ENCODE results near the gene AKAP13. TPM values are rescaled to one million over a fixed set of nuclear protein-coding genes. Genes with fewer than 3 reads are reported as not detected.

The AKAP13 gene
- total RNA-seq, 4 donors from 2014 or later: 189 to 405 (median 244) TPM

DNA sequence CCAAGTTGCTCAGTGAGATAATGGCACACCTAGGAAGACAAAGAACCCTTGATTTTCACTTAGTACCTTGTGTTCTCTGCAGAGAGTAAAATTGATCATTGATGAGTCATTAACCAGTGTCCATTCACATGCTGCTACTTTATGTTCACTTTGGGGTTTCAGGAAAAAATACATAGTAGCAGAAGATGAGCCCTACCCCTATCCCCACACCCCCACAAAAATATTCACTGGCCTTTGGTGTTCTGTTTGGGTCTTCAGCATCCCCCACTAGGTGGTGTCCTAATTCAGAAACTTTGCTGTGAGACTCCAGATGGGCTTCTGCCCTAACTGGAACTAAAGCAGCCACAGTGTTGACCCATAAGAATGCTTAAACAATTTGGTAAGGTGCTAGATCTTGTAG, 235.5 kb downstream of the AKAP13 start:
- no peaks in the 10 kb centered on the region for H3K36me3 ChIP-seq
- H3K27ac ChIP-seq: peak overlapping the region in 2 of 3 donors; percentile 65 to 77
- no peak overlapping the region for H3K4me3 ChIP-seq (replicated peaks in 1 of 3)
- H3K4me1 ChIP-seq: peaks cover 39 to 69% of the 10 kb centered on the region in 2 donors
- TF ChIP-seq, protein P1, sequence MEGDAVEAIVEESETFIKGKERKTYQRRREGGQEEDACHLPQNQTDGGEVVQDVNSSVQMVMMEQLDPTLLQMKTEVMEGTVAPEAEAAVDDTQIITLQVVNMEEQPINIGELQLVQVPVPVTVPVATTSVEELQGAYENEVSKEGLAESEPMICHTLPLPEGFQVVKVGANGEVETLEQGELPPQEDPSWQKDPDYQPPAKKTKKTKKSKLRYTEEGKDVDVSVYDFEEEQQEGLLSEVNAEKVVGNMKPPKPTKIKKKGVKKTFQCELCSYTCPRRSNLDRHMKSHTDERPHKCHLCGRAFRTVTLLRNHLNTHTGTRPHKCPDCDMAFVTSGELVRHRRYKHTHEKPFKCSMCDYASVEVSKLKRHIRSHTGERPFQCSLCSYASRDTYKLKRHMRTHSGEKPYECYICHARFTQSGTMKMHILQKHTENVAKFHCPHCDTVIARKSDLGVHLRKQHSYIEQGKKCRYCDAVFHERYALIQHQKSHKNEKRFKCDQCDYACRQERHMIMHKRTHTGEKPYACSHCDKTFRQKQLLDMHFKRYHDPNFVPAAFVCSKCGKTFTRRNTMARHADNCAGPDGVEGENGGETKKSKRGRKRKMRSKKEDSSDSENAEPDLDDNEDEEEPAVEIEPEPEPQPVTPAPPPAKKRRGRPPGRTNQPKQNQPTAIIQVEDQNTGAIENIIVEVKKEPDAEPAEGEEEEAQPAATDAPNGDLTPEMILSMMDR (IDR thresholded peaks at IDR 0.05): peak; percentile 20 to 52 (median 41)
- no peak for TF ChIP-seq POLR2A (IDR thresholded peaks at IDR 0.05)
- peak; percentile 10 to 12 for DNase-seq
- no peaks in the 10 kb centered on the region for H3K9me3 ChIP-seq
- no peaks in the 10 kb centered on the region for H3K27me3 ChIP-seq
- intact Hi-C loops (cut with DNase I): no loop called here

DNA sequence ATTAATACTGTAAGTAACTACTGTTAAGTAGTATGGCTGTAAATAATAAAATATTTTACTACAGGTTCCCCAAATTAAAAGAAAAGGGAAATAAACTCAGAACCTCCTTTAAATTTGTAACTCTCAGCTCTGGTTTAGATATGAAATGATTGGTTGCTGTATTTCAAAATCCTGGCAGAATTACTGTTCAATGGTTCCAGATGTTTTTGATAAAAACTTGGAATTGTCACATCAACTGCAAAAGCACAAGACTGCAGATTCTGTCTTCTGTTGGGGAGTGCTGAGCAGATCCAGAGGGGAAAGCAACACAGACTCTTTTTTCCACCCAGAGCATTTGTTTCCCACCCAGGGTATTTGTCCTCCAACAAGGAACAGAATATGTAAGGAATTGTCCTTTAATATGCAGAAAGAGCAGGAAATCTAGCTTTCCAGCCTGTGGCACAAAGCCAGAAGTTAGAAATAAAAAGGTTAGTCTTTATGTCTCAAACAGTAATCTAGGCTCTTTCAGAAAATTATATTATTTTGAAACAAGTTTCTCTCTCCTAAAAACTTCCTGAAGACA, 236.2 kb downstream of the AKAP13 start:
- peak overlapping the region in 2 of 3 donors; percentile 65 to 77 for H3K27ac ChIP-seq

DNA sequence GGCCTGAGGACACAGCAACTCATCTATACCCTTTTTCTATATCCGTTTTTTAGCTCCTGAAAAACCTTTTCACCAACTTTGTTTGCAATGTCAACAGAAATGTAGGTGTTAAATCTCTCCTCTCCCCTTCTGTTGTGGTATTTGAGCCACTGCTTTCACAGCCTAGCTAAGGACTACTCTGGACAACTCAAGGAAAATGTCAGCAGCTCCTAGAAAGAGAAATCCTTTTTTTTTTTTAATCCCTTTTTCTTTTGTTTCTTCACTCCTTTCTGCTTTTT, 237.8 kb downstream of the AKAP13 start:
- WGBS, 2 donors: 64 to 66% methylated on average over 1 of the region's 1 CpG
- H3K4me3 ChIP-seq (replicated peaks in 1 of 3): no peak overlapping the region
- DNase-seq: no peak
- peak overlapping the region in 2 of 3 donors; percentile 65 to 77 for H3K27ac ChIP-seq
- intact Hi-C loops (cut with DNase I): no loop called here
- no peaks in the 10 kb centered on the region for H3K36me3 ChIP-seq
- H3K27me3 ChIP-seq: no peaks in the 10 kb centered on the region
- no peaks in the 10 kb centered on the region for H3K9me3 ChIP-seq
- peaks cover 41 to 73% of the 10 kb centered on the region in 2 donors for H3K4me1 ChIP-seq
- no peak for TF ChIP-seq POLR2A (IDR thresholded peaks at IDR 0.05)
- TF ChIP-seq, protein P1 (IDR thresholded peaks at IDR 0.05): no peak

More for the DNA sequence above, 236.2 kb downstream of the AKAP13 start:
- H3K27me3 ChIP-seq: no peaks in the 10 kb centered on the region
- intact Hi-C loops (cut with DNase I): no loop called here
- no peak for DNase-seq
- peaks cover 41 to 73% of the 10 kb centered on the region in 2 donors for H3K4me1 ChIP-seq
- no peaks in the 10 kb centered on the region for H3K36me3 ChIP-seq
- no peak overlapping the region for H3K4me3 ChIP-seq (replicated peaks in 1 of 3)
- no peak for TF ChIP-seq POLR2A (IDR thresholded peaks at IDR 0.05)
- TF ChIP-seq, protein P1 (IDR thresholded peaks at IDR 0.05): no peak
- H3K9me3 ChIP-seq: no peaks in the 10 kb centered on the region

DNA sequence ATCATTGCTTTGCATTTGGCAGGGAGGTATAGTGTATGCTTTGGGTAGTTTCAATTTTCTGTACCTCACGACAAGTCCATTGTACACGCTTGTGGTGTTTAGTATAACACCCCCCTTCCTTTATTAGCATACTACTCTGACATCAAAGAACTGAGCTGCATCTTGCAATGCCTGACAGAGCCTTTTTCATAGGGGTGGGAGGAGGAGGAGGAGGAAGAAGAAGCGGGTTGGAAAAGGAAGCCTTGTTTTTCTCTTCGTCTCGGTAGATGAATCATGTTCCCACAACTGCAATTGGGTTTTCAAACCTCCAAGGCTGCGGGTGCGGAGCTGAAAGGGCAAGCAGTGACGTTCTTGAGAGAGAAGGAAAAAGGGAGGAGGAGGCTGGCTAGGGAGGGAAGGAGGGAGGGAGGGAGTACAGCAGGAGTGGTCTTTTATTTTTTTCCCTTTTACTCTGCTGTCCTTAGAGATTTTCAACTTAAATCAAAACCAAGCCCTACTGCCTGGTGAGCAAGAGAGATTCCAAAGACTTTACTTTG, 238.6 kb downstream of the AKAP13 start:
- peak in 1 of 2 donors; percentile 31 for DNase-seq
- peak overlapping the region in 2 of 3 donors; percentile 65 to 77 for H3K27ac ChIP-seq
- peak in 1 of 2 donors; percentile 33 for TF ChIP-seq POLR2A (IDR thresholded peaks at IDR 0.05)
- TF ChIP-seq, protein P1 (IDR thresholded peaks at IDR 0.05): no peak
- intact Hi-C loops (cut with DNase I): no loop called here
- no peaks in the 10 kb centered on the region for H3K27me3 ChIP-seq
- 49% methylated on average over 8 of the region's 8 CpGs for WGBS, 2 donors
- no peaks in the 10 kb centered on the region for H3K36me3 ChIP-seq
- peak overlapping the region in 1 of 3 donors; percentile 23 for H3K4me3 ChIP-seq (replicated peaks in 1 of 3)
- peaks cover 38 to 68% of the 10 kb centered on the region in 2 donors for H3K4me1 ChIP-seq
- H3K9me3 ChIP-seq: no peaks in the 10 kb centered on the region

DNA sequence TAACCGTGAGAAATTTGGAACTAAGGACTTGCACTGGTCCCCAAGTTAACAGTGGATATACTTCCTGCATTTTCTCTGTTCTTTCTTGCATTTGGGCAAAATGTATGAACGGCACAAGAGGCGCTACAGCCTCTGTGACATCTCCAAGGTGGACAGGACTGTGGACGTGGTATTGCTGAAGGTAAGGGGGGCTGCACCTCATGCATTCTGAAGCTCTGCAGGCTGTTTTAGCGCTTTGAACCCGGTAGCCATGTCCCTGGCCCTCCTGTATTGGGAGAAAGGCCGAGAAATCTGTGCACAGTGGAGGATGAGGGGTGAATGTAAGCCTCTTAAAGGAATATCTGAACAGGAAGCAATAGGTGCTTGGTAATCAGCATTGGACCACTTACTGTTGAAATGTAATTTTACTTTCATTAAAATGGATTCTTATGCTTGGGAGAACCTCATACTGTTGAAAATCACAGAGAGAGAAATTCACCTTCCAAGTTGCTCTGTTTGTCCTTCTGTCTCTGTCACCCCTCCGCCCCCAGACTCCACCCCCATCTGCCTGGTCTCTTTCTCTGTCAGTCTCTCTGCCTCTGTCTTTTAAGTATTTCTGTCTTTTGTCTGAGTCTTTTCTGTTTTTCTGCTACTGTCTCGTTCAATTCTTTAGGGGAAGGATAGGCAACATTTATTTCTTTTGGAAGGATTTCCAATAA, 239.7 kb downstream of the AKAP13 start:
- intact Hi-C loops (cut with DNase I): no loop called here
- Histone ChIP-seq H3K4me1 (peaks cover 31 to 56% of the 10 kb centered on the region in 2 donors), H3K36me3 (no peaks in the 10 kb centered on the region), H3K27me3 (no peaks in the 10 kb centered on the region), H3K4me3 (replicated peaks in 1 of 3) (peak overlapping the region in 2 of 3 donors; percentile 1 to 23), H3K9me3 (no peaks in the 10 kb centered on the region), H3K27ac (peak overlapping the region; percentile 65 to 77 (median 68))
- TF ChIP-seq, protein P1 (IDR thresholded peaks at IDR 0.05): no peak
- no peak for TF ChIP-seq POLR2A (IDR thresholded peaks at IDR 0.05)
- 74 to 75% methylated on average over 9 of the region's 9 CpGs for WGBS, 2 donors
- no peak for DNase-seq
